Stimulated activated CD4-positive, alpha-beta T cell treated with anti-CD3 and anti-CD28 coated beads, TNF-alpha, amount 100 ng/mL, for 4 hours (primary cell): Measurements from ENCODE around the gene RNF215.

Experiments used
- DNase-seq, 3 experiments: peaks; one replicate each; pipeline ENCODE4 v3.0.0-alpha.2; 2020; ENCODE audit warnings: low read depth in 3 of 3

RNF215 gene

GRCh38 chr22:30386960-30387827 is at the start of gene RNF215:
TSS of gene RNF215 (minus strand) at chr22:30387411. CDS start at chr22:30387313, 98 bp downstream.
- DNase-seq, result peak; percentile 54 to 77 (median 65)

GRCh38 chr22:30436196-30436595 is 49.0 kb upstream of the RNF215 start:
- no peak for DNase-seq

- peak; percentile 42 to 63 (median 52) for DNase-seq
These were observed 48.5 kb upstream of the RNF215 start for GRCh38 chr22:30435674-30436126.

DNA sequence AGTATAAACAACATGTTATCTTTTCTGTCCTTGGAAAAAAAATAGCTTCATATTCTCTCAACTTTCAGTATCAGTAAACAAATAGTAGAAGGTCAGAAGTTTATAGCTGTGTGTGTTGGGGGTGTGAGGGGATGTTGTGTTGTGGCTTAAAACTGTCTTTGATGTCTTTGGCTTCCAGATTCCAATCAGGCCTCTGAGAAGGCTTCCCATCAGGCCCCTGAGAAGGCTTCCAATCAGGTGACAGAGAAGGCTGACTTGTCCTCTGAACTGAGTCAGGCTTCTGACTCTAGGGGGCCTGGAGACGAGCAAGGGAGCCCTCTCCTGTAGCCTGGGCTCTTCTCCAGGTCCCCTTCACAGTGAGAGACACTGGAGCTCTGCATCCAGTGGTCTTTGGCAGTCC is 47.6 kb upstream of the RNF215 start:
- no peak for DNase-seq

- DNase-seq, result no peak
These were observed 46.6 kb upstream of the RNF215 start for GRCh38 chr22:30433773-30434172.

DNA sequence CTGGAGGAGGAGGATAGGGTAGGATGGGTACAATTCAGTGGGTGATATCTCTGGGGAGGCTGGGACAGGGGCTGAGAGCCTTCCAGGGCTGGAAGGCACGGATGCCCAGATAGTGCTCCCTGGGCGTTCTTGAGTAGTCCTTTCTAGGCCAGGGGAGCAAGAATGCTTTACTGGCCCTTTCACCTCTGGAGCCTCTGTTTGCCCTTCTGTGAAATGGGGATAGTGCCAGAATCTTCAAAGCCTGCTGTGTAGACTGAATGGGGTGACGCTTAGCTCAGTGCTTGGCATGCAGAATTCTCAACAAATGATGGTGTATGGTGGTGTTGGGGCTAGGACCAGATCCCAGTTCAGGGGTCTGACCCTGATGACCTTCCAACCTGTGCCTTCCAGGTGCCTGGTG is 46.0 kb upstream of the RNF215 start:
- DNase-seq, result no peak

DNA sequence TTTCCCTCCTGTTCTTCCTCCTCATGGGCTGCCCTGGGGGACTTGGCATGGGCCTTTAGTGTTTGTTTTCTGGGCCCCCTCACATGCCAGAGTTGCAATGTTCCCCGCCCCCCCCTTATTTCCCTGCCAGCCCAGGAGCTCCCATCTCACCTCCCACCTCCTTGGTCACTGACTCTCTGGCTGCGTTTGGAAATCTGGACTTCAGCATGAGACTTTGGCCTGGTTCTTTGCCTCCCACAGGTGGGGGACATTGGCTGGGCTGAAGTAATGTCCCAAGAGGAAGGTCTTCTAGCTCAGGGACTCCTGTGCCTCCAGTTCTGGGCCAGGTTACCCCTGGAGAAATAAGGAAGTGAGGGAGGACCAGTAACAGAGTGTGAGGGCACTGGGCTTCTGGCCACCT is 45.3 kb upstream of the RNF215 start:
- no peak for DNase-seq

DNA sequence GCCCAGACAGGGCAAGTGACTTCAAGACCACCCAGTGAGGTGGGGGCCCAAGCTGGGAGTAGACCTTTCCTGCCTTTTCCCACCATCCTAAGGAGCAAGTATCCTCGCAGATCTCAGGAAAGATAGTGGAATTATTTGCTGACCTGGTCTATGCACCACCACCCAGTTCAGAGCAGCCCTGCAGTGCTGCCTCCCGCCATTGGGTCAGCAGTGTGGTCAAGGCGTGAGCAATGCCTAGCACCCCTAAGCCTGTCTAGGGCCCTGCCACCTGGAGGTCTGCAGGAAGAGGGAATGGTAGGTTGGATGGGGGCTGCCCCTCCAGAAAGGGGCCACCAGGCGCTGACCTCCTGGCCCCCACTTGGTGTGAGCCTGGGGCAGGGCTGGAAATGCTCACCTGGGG is 44.9 kb upstream of the RNF215 start:
- no peak for DNase-seq

GRCh38 chr22:30430933-30431332 is 43.7 kb upstream of the RNF215 start:
- no peak for DNase-seq

DNA sequence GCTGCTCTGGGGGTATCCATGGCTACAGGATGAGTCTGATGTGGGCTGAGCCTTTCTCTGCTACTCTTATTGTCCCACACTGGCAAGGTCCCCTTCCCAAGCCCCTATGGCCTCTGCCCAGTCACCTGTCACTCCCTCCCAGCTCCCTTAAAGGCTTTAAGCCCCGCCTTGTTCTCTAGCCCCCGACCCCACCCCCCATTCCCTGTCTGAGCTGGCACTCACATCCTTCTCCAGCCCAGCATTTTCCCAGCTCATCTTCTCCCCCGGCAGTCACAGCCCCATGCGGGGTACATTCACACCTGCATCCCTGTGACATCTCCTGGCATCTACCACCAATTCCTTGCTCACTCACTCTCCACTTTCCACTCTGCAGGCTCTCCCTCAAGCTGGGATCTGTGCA is 42.7 kb upstream of the RNF215 start:
- no peak for DNase-seq

- DNase-seq, result no peak
These were observed 40.7 kb upstream of the RNF215 start for GRCh38 chr22:30427871-30428270.

GRCh38 chr22:30426388-30427353 is 39.5 kb upstream of the RNF215 start:
- DNase-seq, result peak; percentile 73 to 79 (median 78)

DNA sequence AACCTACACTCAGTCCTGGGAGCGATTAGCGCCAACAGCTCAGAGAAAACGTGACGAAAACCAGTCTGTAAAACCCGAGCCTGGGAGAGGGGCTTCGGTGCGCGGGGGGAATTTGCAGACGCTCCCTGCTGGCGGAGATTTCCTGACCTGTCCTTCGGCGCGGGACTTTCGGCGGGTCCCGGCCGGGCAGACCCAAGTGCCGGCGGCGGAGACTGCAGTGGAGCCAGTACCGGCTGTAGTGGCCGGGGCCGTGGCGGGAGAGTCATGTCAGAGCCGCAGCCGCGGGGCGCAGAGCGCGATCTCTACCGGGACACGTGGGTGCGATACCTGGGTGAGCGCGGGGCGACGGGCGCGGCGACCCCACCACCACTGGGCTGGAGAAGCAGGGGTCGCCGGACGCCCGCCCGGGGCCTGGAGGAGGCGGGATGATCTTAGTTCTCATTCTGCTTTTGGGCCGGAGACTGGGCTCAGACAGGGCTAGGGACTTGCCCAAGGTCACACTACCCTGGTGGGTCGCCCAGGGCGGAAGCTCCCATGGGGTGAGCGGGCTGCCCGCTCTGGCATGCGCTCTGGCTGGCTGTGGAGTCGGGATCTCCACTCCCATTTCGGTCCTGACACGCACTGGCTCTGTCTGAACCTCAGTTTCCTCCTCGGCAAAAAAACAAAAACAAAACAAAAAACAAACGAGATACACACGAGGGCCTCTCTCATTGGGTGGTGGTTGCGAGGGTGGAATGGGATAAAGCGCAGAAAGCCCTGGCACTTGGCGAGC is 38.6 kb upstream of the RNF215 start, which contains the start of gene MTFP1:
Gene MTFP1, plus strand, starts transcription at position 153 of the 772 bp plus-strand sequence. Its CDS starts 112 bp downstream, at position 265.
- DNase-seq, result peak; percentile 15 to 42 (median 33)

GRCh38 chr22:30425327-30425615 is 38.1 kb upstream of the RNF215 start:
- no peak for DNase-seq

GRCh38 chr22:30424534-30425326 is 37.5 kb upstream of the RNF215 start:
- DNase-seq, result no peak

- DNase-seq, result peak; percentile 90 to 97 (median 93)
These were observed 36.8 kb upstream of the RNF215 start for GRCh38 chr22:30423959-30424533.

DNA sequence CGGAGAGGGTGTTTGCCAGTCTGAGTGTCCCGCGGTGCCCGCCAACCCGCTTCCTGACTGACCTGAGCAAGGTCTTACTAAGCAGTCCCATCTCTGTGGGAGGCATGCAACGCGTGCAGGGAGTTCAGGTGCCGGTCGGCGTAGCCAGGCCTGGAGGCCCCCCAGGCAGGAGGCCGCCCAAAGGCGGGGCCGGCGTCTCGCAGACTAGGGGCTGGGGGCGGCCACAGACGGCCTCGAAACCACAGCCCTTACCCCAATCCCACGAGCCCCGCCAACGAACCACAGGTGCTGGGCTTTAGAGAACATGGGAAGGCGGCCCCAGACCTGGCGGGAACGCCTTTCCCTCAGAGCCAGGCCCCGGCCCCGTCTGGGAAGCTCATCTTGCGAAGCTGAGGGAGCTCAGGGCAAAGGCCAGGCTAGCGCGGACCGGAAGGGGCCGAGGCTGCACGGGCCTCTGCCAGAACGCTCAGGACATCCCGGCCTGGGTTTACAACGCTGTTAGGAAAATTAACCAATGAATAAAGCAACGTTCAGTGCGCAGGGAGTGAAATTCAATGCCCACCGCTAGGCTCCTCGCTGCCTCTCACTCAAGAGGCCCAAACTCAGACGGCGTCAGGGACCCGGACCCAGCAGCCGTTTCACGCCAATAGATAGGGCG is 36.2 kb upstream of the RNF215 start:
- peak in 2 of 3 experiments; percentile 13 to 16 for DNase-seq

- no peak for DNase-seq
These were observed 35.5 kb upstream of the RNF215 start for GRCh38 chr22:30422481-30423300.
